GM12875 (cell line): Measurements from ENCODE around the gene SPECC1L.

ENCODE experiments used
- H3K4me3 ChIP-seq: one replicate; pipeline ENCODE4 v1.5.1; 2011; ENCODE audit warnings: low read depth, low read length, control low read depth
- CTCF ChIP-seq: IDR thresholded peaks from 2 replicates; pipeline ENCODE4 v1.5.1; 2011; ENCODE audit warnings: low read depth, mild to moderate bottlenecking, control low read depth, inconsistent platforms, low read length, moderate library complexity, borderline replicate concordance; ENCODE audit not compliant: insufficient read depth

SPECC1L gene

GRCh38 chr22:24444729-24445466, 174.3 kb downstream of the SPECC1L start:
- no peak for TF ChIP-seq CTCF
- H3K4me3 ChIP-seq = no peak overlapping the region

DNA sequence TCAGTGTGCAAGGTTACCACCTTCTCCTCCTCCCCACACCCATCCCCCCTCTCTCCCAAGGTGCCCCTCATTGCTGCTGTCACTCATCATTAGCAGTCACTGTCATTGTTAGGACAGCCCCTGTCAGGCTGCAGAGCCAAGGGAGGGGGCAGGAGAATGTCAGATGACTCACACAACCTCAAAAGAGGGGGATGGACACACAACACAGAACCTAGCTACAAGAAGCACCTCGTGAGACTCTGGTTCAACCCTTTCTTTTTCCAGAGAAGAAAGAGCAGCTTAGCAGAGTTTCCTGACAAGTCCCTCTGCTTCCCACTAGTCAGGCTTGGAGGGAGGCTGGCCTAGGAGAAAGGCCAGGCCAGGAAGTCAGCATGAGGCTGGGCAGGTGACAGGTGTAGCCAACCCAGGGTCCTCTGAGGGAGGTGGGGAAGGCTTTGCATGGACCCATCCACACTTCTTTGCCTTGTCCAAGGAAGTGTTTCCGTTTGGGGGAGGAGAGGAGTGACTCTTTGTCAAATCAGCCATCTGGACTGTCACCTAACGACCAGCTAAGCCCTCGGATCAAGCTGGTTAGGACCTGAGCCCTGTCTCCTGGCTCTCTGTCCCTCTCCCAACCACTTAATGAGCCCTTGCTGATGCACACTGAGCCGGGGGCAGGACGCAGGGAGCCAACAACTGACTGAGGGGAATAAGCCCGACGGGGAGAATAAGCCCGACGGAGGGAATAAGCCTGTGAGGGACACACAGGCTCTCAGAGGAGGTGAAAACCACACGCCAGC, 175.0 kb downstream of the SPECC1L start:
- no peak for TF ChIP-seq CTCF
- no peak overlapping the region for H3K4me3 ChIP-seq

DNA sequence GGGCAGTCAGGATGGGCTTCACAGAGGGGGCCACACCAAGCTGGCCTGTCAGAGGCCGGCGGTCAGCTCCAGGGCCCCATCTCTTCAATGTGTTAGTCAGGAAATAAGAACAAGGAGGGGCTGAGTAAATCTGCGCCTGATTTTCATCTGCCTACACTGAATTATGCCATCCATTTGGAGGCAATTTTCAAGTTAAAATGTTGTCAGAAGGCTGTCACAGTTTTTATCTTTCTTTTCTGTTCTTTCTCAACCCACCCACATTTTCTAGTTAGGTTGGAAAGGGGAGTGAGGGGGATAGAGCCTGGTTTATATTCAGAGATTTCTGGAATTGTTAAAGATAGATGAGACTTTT, 175.6 kb downstream of the SPECC1L start:
- no peak for TF ChIP-seq CTCF
- H3K4me3 ChIP-seq = no peak overlapping the region

- TF ChIP-seq CTCF = no peak
Measured at GRCh38 chr22:24450610-24451009, 180.0 kb downstream of the SPECC1L start.

DNA sequence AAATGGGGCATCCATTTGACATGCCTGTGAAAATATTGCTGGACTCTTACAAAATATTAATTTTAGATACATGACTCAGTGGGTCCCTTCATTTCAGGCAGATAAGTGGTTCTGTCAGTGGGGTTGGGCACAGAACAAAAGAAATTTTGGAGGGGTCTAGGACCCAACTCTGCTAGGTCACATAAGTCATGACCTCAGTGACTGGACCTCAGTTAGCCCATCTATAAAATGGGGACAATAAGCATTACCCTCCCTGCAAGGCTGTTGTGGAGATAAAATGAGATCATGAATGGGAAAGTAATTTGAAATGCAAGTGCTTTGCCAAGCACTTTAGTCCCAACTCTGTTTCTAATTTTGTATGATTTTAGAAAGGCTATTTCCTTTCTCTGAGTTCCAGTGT, 180.5 kb downstream of the SPECC1L start:
- no peak for TF ChIP-seq CTCF
- H3K4me3 ChIP-seq = no peak overlapping the region

More at GRCh38 chr22:24450610-24451009, 180.0 kb downstream of the SPECC1L start:
- no peak overlapping the region for H3K4me3 ChIP-seq

GRCh38 chr22:24453853-24454252, 183.2 kb downstream of the SPECC1L start:
- no peak overlapping the region for H3K4me3 ChIP-seq
- TF ChIP-seq CTCF = no peak

DNA sequence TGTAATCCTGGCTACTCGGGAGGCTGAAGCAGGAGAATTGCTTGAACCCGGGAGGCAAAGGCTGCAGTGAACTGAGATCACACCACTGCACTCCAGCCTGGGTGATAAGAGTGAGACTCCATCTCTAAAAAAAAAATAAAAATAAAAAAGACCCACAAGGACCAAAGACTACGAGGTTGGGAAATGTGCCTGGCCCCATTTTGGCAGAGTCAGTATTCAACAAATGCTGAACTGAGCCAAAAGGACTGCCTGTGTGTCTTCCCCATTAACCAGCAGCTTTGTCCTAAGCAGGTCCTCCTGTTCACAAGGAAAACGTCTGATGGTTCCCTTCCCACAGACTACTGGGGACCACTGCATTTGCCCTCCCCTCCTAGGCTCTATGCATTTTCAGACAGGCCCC, 184.4 kb downstream of the SPECC1L start:
- TF ChIP-seq CTCF = no peak

More for the DNA sequence above, 184.4 kb downstream of the SPECC1L start:
- no peak overlapping the region for H3K4me3 ChIP-seq
